ENCODE data around the gene DRP2. TPM values are rescaled to one million over a fixed set of nuclear protein-coding genes. Genes with fewer than 3 reads are reported as not detected.

Gene DRP2
- total and polyA plus RNA-seq, 2 of the 4 experiments (the other 2 are of a cell fraction) = 7.0 to 7.9 TPM

- Histone ChIP-seq H4K20me1 (ENCODE audit: insufficient read depth, low read length) (no peaks in the 10 kb centered on the region), H2BK120ac (ENCODE audit: low read depth, low read length) (no peak overlapping the region), H2BK20ac (ENCODE audit: low read depth, low read length) (no peak overlapping the region), H2AFZ (replicated peaks; ENCODE audit: low read length, poor library complexity) (no peak overlapping the region), H3K9ac (ENCODE audit: low read depth, low read length) (no peak overlapping the region), H3K9me1 (ENCODE audit: insufficient read depth, low read length) (no peaks in the 10 kb centered on the region), H3K4me1 (ENCODE audit: control insufficient read depth, insufficient read depth, low read length) (no peaks in the 10 kb centered on the region), H2AK9ac (replicated peaks; ENCODE audit: low read depth, low read length, poor library complexity) (no peak overlapping the region), H3K56ac (ENCODE audit: extremely low read depth, insufficient read depth, low read length) (no peak overlapping the region), H3K14ac (replicated peaks; ENCODE audit: low read depth, low read length) (no peak overlapping the region), H4K5ac (ENCODE audit: low read depth, low read length) (no peak overlapping the region), H3K27me3 (ENCODE audit: control insufficient read depth, insufficient read depth, low read length) (peaks cover 2% of the 10 kb centered on the region; the same call in 1 of the 2 replicates), H3K4ac (ENCODE audit: low read depth, low read length) (no peak overlapping the region), H4K8ac (ENCODE audit: low read depth in 2 of 2, low read length in 2 of 2) (no peak overlapping the region), H4K91ac (ENCODE audit: insufficient read depth, low read depth, low read length) (no peak overlapping the region), H3K79me1 (ENCODE audit: low read depth in 1 of 2, low read length in 2 of 2) (no peaks in the 10 kb centered on the region), H3K36me3 (ENCODE audit: control insufficient read depth, insufficient read depth, low read length) (no peaks in the 10 kb centered on the region), H2BK5ac (ENCODE audit: low read depth, low read length, poor library complexity, severe bottlenecking) (no peak overlapping the region), H2BK15ac (ENCODE audit: low read depth, low read length) (no peak overlapping the region), H2AK5ac (ENCODE audit: low read depth, low read length) (no peak overlapping the region), H3K23ac (ENCODE audit: low read depth, low read length) (no peak overlapping the region), H3K27ac (ENCODE audit: insufficient read depth, low read length) (no peak overlapping the region), H3K4me3 (ENCODE audit: insufficient read depth, low read depth, low read length) (no peak overlapping the region), H3K18ac (ENCODE audit: low read depth, low read length) (no peak overlapping the region), H3K9me3 (ENCODE audit: control insufficient read depth, insufficient read depth, low read length) (no peaks in the 10 kb centered on the region), H3K4me2 (ENCODE audit: low read depth, low read length) (no peak overlapping the region)
- BruUV-seq (replicated peaks) = no TSS peak
- ATAC-seq (ENCODE audit: low read depth) (no peak), DNase-seq (no peak)
- TF ChIP-seq RCOR1 (IDR thresholded peaks at IDR 0.05; ENCODE audit: insufficient replicate concordance, low read length) (no peak), MAZ (IDR thresholded peaks at IDR 0.05; ENCODE audit: borderline replicate concordance, low read depth, low read length) (no peak), SMC3 (IDR thresholded peaks at IDR 0.05; ENCODE audit: low read depth, low read length) (no peak), MAFK (IDR thresholded peaks at IDR 0.05; ENCODE audit: low read depth, low read length) (peak; percentile 75)
- dilution Hi-C loops (cut with HindIII; ENCODE audit: low sequenced_read_pairs, unreplicated experiment) = no loop called here
- intact Hi-C loops (cut with micrococcal nuclease) = no loop called here
- ChIA-PET CTCF (no interaction called here), POLR2A (ENCODE audit: unreplicated experiment) (no interaction called here)
- WGBS, 2 experiments (ENCODE audit: extremely low coverage in 2 of 2, insufficient read length in 1 of 2) = 48% methylated on average over 2 of the region's 6 CpGs; no CpG with 5 or more reads in 1 of the 2 experiments
- in situ Hi-C loops (cut with MboI; ENCODE audit: low sequenced_read_pairs) = no loop called here
Observed at GRCh38 chrX:101274198-101274597, 54.6 kb downstream of the DRP2 start.

Data from IMR-90 (cell line).